ENCODE data around the gene KCNA4.

KCNA4 gene

GRCh38 chr11:30016588-30017363 is at the start of gene KCNA4:
Gene KCNA4 (minus strand): TSS chr11:30017030. CDS start chr11:30012678, 4,352 bp downstream.
- H3K4me3 ChIP-seq (replicated peaks; ENCODE audit: low read depth, low read length), result peak within 1 kb of the TSS; percentile 52
- TF ChIP-seq CTCF (IDR thresholded peaks at IDR 0.05; ENCODE audit: low read length, missing control alignments), result no peak
- DNase-seq (ENCODE audit: low read depth), result peak; percentile 36

- no peak for TF ChIP-seq CTCF (IDR thresholded peaks at IDR 0.05; ENCODE audit: low read length, missing control alignments)
- no peak for DNase-seq (ENCODE audit: low read depth)
- no peak overlapping the region for H3K4me3 ChIP-seq (replicated peaks; ENCODE audit: low read depth, low read length)
These were observed 45.3 kb upstream of the KCNA4 start for GRCh38 chr11:30062103-30062502.

- no peak for TF ChIP-seq CTCF (IDR thresholded peaks at IDR 0.05; ENCODE audit: low read length, missing control alignments)
- H3K4me3 ChIP-seq (replicated peaks; ENCODE audit: low read depth, low read length), result no peak overlapping the region
- no peak for DNase-seq (ENCODE audit: low read depth)
These were observed 42.5 kb upstream of the KCNA4 start for GRCh38 chr11:30059172-30059815.

- DNase-seq (ENCODE audit: low read depth), result peak; percentile 25
- H3K4me3 ChIP-seq (replicated peaks; ENCODE audit: low read depth, low read length), result no peak overlapping the region
- peak; percentile 41 for TF ChIP-seq CTCF (IDR thresholded peaks at IDR 0.05; ENCODE audit: low read length, missing control alignments)
These were observed 32.4 kb upstream of the KCNA4 start for GRCh38 chr11:30049214-30049613.

- TF ChIP-seq CTCF (IDR thresholded peaks at IDR 0.05; ENCODE audit: low read length, missing control alignments), result no peak
- DNase-seq (ENCODE audit: low read depth), result no peak
- no peak overlapping the region for H3K4me3 ChIP-seq (replicated peaks; ENCODE audit: low read depth, low read length)
These were observed 29.7 kb upstream of the KCNA4 start for GRCh38 chr11:30046578-30046945.

GRCh38 chr11:30045921-30046577 is 29.2 kb upstream of the KCNA4 start:
- no peak for DNase-seq (ENCODE audit: low read depth)
- H3K4me3 ChIP-seq (replicated peaks; ENCODE audit: low read depth, low read length), result no peak overlapping the region
- no peak for TF ChIP-seq CTCF (IDR thresholded peaks at IDR 0.05; ENCODE audit: low read length, missing control alignments)

Data from fibroblast of pulmonary artery (primary cell).